HG02938 (cell line): ENCODE data around the gene POSTN.

ENCODE experiments used
- ATAC-seq: cut with Tn5 transposase; IDR thresholded peaks from one replicate; pipeline ENCODE4 v1.9.1; 2021; ENCODE audit warnings: mild to moderate bottlenecking, moderate library complexity; ENCODE audit not compliant: unreplicated experiment

Gene POSTN

DNA sequence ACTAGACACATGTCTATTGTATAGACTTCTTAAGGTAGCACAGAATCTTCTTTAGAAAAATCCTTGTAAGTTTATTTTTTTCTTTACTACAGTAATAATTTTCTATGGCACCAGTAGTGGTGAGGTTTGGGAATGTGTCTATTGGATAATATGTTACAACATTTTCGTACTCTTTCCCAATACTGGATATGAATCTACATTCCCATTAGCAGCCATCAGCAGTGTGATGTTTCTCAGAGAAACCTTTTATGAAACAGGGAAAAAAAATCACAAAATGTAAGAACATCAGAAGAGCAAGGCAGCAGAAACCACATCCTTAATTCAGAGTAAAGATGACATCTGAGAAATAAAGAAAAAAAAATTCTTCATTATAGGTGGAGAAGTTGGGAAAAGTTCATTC is 83.3 kb downstream of the POSTN start:
- no peak for ATAC-seq
